GM23248 (cell line): ENCODE data around the gene ABR. TPM values are rescaled to one million over a fixed set of nuclear protein-coding genes. Genes with fewer than 3 reads are reported as not detected.
"Not testable (repeated sequence)": the region's sequence is repeated elsewhere in the genome, so short reads cannot be mapped to it uniquely, and the experiment has no call there.

ENCODE experiments used
- DNase-seq: peaks from one replicate; pipeline ENCODE4 v3.0.0-alpha.2; 2015
- H2AFZ ChIP-seq: fragments of 200-600 bp; sonication (generic); 2 replicates; pipeline ENCODE4 v1.6.1; 2016; ENCODE audit warnings: antibody characterized with exemption
- H3F3A ChIP-seq: fragments of 200-600 bp; sonication (generic); 2 replicates; pipeline ENCODE4 v1.6.1; 2016; ENCODE audit warnings: mild to moderate bottlenecking, antibody characterized with exemption, mixed run types; ENCODE audit not compliant: insufficient read depth
- H3K27ac ChIP-seq: fragments of 200-600 bp; sonication (generic); 2 replicates; pipeline ENCODE4 v1.5.1; 2016; ENCODE audit warnings: mild to moderate bottlenecking
- H3K27me3 ChIP-seq: fragments of 200-600 bp; sonication (generic); replicated peaks from 2 replicates; pipeline ENCODE4 v1.6.1; 2016; ENCODE audit warnings: mild to moderate bottlenecking; ENCODE audit not compliant: insufficient read depth
- H3K36me3 ChIP-seq: fragments of 200-600 bp; sonication (generic); 2 replicates; pipeline ENCODE4 v1.6.1; 2016; ENCODE audit warnings: low read depth, mild to moderate bottlenecking
- H3K4me1 ChIP-seq: fragments of 200-600 bp; sonication (generic); 2 replicates; pipeline ENCODE4 v1.6.1; 2016; ENCODE audit warnings: mild to moderate bottlenecking; ENCODE audit not compliant: insufficient read depth
- H3K4me2 ChIP-seq: fragments of 200-600 bp; sonication (generic); one replicate; pipeline ENCODE4 v1.6.1; 2016; ENCODE audit warnings: mild to moderate bottlenecking; ENCODE audit not compliant: unreplicated experiment
- H3K4me3 ChIP-seq: fragments of 200-600 bp; sonication (generic); 2 replicates; pipeline ENCODE4 v1.5.1; 2016; ENCODE audit warnings: mild to moderate bottlenecking
- H3K79me2 ChIP-seq: fragments of 200-600 bp; sonication (generic); 2 replicates; pipeline ENCODE4 v1.6.1; 2016; ENCODE audit warnings: mild to moderate bottlenecking; ENCODE audit not compliant: insufficient read depth
- H3K9ac ChIP-seq: fragments of 200-600 bp; sonication (generic); 2 replicates; pipeline ENCODE4 v1.6.1; 2016; ENCODE audit warnings: mild to moderate bottlenecking
- H3K9me2 ChIP-seq: fragments of 200-600 bp; sonication (generic); 2 replicates; pipeline ENCODE4 v1.6.1; 2016; ENCODE audit warnings: mixed run types, mild to moderate bottlenecking, moderate library complexity; ENCODE audit not compliant: insufficient read depth
- H3K9me3 ChIP-seq: fragments of 200-600 bp; sonication (generic); one replicate; pipeline ENCODE4 v1.6.1; 2017; ENCODE audit warnings: low read depth
- H4K20me1 ChIP-seq: fragments of 200-600 bp; sonication (generic); 2 replicates; pipeline ENCODE4 v1.6.0; 2016; ENCODE audit not compliant: insufficient read depth
- EZH2 ChIP-seq: fragments of 200-600 bp; sonication (generic); IDR thresholded peaks from 2 replicates; pipeline ENCODE4 v1.6.1; 2018; ENCODE audit warnings: antibody characterized with exemption, mild to moderate bottlenecking; ENCODE audit not compliant: insufficient read depth, poor library complexity, severe bottlenecking
- EZH2phosphoT487 ChIP-seq: fragments of 200-600 bp; sonication (generic); IDR thresholded peaks from 2 replicates; pipeline ENCODE4 v1.6.1; 2018; ENCODE audit warnings: antibody characterized with exemption, moderate library complexity, mild to moderate bottlenecking, low read depth; ENCODE audit not compliant: insufficient read depth
- WGBS, 2 experiments: methylation state at CpG; one replicate each; pipeline ENCODE4 v1.1.6; 2015 to 2017; ENCODE audit warnings: low lambda C conversion rate in 2 of 2, low coverage in 1 of 2; ENCODE audit errors: missing lambda C conversion rate in 2 of 2; 5-methylcytosine and 5-hydroxymethylcytosine counted together
- in situ Hi-C: fragments of 300-500 bp; cut with MboI; formaldehyde crosslinking; loops from 2 replicates; pipeline ENCODE4 v1.15.0; 2020
- polyA plus RNA-seq: library from polyadenylated mRNA; unstranded; fragments of >200 nt; fragmentation: Nextera tagmentation; extraction: Ambion mirVana; gene quantifications from 2 replicates; pipeline ENCODE4 v1.2.1, GENCODE V29; 2016
- total RNA-seq: library from RNA; depleted of rRNA; stranded (reverse); fragments of >200 nt; shearing (Covaris generic); gene quantifications from 2 replicates; pipeline ENCODE4 v1.2.3, GENCODE V29; 2014

ABR gene
- total and polyA plus RNA-seq, 2 experiments from 2014 or later = 24.4 to 38.2 TPM

DNA sequence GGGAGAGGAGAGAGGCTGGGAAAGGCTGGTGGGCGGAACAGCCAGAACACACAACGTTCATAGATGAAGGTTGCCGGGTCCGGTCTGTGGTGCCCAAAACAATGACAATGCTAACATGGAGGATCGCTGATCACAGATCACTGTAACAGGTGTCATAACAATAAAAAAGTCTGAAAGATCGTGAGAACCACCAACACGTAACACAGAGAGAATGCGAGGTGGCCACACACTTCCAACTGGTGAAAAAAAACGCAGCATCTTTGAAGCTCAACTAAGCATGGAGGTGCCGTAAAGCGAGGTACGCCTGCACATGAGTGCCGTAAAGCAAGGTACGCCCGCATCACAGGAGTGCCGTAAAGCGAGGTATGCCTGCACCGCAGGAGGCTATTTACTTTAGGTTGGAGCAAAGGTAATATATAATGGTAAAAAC lies 42.3 kb downstream of the ABR start:
- H3K27me3 ChIP-seq = no peaks in the 10 kb centered on the region
- no peaks in the 10 kb centered on the region for H3K9me2 ChIP-seq
- no peak overlapping the region for H3K9ac ChIP-seq
- H3K27ac ChIP-seq = no peak overlapping the region
- H3K9me3 ChIP-seq = no peaks in the 10 kb centered on the region
- TF ChIP-seq EZH2 (no peak), EZH2phosphoT487 (no peak)
- in situ Hi-C loops = no loop called here
- no peaks in the 10 kb centered on the region for H3K79me2 ChIP-seq
- no peak overlapping the region for H3K4me2 ChIP-seq
- no peak overlapping the region for H3K4me3 ChIP-seq
- no peak for DNase-seq
- no peaks in the 10 kb centered on the region for H4K20me1 ChIP-seq
- H3K36me3 ChIP-seq = no peaks in the 10 kb centered on the region
- WGBS, 2 experiments = 94 to 95% methylated on average over 18 of the region's 18 CpGs
- H2AFZ ChIP-seq = no peak overlapping the region
- H3K4me1 ChIP-seq = peaks cover 4% of the 10 kb centered on the region; the same call in 1 of the 2 replicates
- H3F3A ChIP-seq = 0 out of 2 replicates have a peak, but pooled peaks cover 4% of the 10 kb centered on the region

DNA sequence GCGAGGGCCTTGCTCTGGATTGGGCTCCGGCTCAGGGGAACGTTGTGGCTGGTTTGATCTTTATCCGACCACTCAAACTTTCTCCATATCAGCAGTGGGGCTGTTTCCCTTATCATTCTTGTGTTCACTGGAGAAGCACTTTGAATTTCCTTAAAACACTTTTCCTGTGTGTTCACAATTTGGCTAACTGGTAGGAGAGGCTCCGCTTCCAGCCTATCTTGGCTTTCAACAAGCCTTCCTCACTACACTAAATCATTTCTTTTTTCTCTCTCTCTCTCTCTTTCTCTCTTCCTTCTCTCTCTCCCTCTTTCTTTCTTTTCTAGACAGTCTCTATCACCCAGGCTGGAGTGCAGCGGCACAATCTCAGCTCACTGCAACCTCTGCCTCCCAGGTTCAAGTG lies 43.0 kb downstream of the ABR start:
- Histone ChIP-seq H3F3A (0 out of 2 replicates have a peak, but pooled peaks cover 4% of the 10 kb centered on the region), H2AFZ (no peak overlapping the region), H3K4me3 (no peak overlapping the region), H3K79me2 (no peaks in the 10 kb centered on the region), H3K27me3 (no peaks in the 10 kb centered on the region), H3K9me2 (no peaks in the 10 kb centered on the region), H3K9ac (no peak overlapping the region), H3K4me1 (peaks cover 4% of the 10 kb centered on the region; the same call in 1 of the 2 replicates), H3K4me2 (no peak overlapping the region), H3K9me3 (no peaks in the 10 kb centered on the region), H4K20me1 (no peaks in the 10 kb centered on the region), H3K27ac (no peak overlapping the region), H3K36me3 (no peaks in the 10 kb centered on the region)
- TF ChIP-seq EZH2 (no peak), EZH2phosphoT487 (no peak)
- 91 to 93% methylated on average over 6 of the region's 6 CpGs for WGBS, 2 experiments
- no peak for DNase-seq
- in situ Hi-C loops = no loop called here

DNA sequence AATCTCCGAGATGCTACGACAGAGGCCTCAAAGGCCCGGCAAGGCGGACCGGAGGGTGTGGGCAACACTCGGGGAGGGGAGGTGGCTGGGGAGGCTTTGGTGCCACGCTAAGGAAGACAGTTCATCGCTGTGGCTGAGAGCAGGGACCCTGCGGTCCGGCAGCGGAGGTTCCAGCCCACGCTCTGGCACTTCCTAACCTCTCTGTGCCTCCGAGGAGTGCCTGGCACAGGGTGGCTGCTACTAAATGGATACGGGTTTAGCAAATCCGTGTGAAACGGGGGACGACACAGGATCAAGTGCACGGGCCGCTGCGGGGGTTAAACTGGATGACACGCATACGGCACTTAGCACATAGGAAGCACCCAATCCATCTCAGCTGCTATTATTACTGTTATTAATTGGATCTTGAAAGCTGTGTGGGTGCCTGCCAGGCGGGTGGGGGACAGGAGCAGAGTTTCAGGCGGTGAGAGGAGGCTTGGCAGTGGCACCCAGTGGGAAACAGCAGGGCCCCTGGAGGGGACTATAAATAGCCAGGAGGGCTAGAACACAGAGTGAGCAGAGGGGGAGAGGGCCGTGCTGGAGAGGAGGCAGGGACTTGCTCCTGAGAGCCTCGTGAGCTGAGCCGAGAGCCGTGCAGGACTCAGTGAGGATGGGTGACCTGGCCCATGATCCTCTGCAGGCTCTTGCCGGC lies 45.0 kb downstream of the ABR start:
- peak; percentile 29 for DNase-seq
- 27 to 40% methylated on average over 28 to 29 of the region's 29 CpGs for WGBS, 2 experiments
- H3F3A ChIP-seq = 0 out of 2 replicates have a peak, but pooled peaks cover 4% of the 10 kb centered on the region
- H3K9ac ChIP-seq = 0 out of 2 replicates have a peak overlapping the region, but pooled peaks have one; percentile 6
- no peak for TF ChIP-seq EZH2
- TF ChIP-seq EZH2phosphoT487 = no peak
- no peak overlapping the region for H3K27ac ChIP-seq
- no peaks in the 10 kb centered on the region for H4K20me1 ChIP-seq
- in situ Hi-C loops = no loop called here
- H3K36me3 ChIP-seq = no peaks in the 10 kb centered on the region
- peaks cover 4% of the 10 kb centered on the region; the same call in 1 of the 2 replicates for H3K4me1 ChIP-seq
- H3K4me2 ChIP-seq = no peak overlapping the region
- H3K9me2 ChIP-seq = no peaks in the 10 kb centered on the region
- no peaks in the 10 kb centered on the region for H3K79me2 ChIP-seq
- H3K27me3 ChIP-seq = no peaks in the 10 kb centered on the region
- no peak overlapping the region for H3K4me3 ChIP-seq
- no peaks in the 10 kb centered on the region for H3K9me3 ChIP-seq
- no peak overlapping the region for H2AFZ ChIP-seq

DNA sequence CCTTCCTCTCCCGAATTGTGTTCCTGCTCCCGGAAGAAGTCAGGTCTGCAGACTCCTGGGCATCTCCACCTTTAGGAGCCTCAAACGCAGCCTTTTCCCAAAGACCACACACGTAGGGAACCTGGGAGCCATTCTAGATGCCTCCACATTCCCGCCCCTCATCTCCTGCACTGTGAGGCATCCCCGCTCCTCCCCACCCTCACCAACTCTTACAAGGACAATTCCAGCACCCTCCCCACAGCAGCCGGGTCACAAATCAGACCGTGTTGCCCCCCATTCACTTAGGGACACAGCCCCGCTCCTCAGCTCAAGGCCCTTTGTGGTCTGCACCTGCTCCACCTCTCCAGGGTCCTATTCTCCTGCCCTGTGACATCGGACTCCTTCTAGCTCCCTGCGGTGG lies 49.6 kb downstream of the ABR start:
- Histone ChIP-seq H3K4me1 (peaks cover 12% of the 10 kb centered on the region), H2AFZ (no peak overlapping the region), H3K9ac (no peak overlapping the region), H3K4me3 (no peak overlapping the region), H3K27ac (no peak overlapping the region), H3K4me2 (no peak overlapping the region), H3K79me2 (no peaks in the 10 kb centered on the region), H3K36me3 (no peaks in the 10 kb centered on the region), H3K27me3 (no peaks in the 10 kb centered on the region), H4K20me1 (no peaks in the 10 kb centered on the region), H3K9me2 (no peaks in the 10 kb centered on the region), H3F3A (no peaks in the 10 kb centered on the region), H3K9me3 (no peaks in the 10 kb centered on the region)
- no peak for DNase-seq
- in situ Hi-C loops = no loop called here
- TF ChIP-seq EZH2 = no peak
- no peak for TF ChIP-seq EZH2phosphoT487
- 86 to 89% methylated on average over 8 to 10 of the region's 11 CpGs for WGBS, 2 experiments

DNA sequence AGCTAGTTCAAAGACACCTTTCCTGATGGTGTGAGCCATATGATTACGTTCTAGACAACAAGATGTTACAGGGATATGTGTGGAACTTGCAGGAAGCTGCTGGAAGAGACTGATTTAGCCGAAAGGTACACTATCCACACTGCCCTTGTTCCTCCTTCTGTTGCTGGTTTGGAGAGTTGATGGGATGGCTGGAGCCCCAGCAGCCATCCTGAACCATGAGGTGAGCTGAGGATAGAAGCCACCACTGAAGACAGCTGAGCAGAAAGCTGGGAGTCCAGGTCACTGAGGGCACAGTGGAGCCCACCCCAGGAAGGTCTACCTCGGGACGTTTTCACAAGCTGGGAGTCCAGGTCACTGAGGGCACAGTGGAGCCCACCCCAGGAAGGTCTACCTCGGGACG lies 51.3 kb downstream of the ABR start:
- H2AFZ ChIP-seq, H3F3A ChIP-seq, H3K9me2 ChIP-seq, H3K4me2 ChIP-seq, H4K20me1 ChIP-seq, H3K79me2 ChIP-seq, H3K36me3 ChIP-seq, H3K9ac ChIP-seq, H3K27ac ChIP-seq, in situ Hi-C loops, H3K9me3 ChIP-seq, H3K27me3 ChIP-seq, DNase-seq, H3K4me3 ChIP-seq: not testable (repeated sequence)
- 97 to 99% methylated on average over 6 of the region's 6 CpGs for WGBS, 2 experiments
- H3K4me1 ChIP-seq = peaks cover 11% of the 10 kb centered on the region; the same call in 1 of the 2 replicates
